CD4-positive, alpha-beta T cell treated with Interleukin-4 for 1 hour (primary cell): ENCODE measurements around the gene PPP1R3F.
A peak's percentile ranks its signal among the peaks of the same experiment; 100 is the strongest.

Experiments
- DNase-seq, 2 donors: peaks; one replicate each; pipeline ENCODE4 v3.0.0-alpha.2; 2020 to 2022

The PPP1R3F gene

DNA sequence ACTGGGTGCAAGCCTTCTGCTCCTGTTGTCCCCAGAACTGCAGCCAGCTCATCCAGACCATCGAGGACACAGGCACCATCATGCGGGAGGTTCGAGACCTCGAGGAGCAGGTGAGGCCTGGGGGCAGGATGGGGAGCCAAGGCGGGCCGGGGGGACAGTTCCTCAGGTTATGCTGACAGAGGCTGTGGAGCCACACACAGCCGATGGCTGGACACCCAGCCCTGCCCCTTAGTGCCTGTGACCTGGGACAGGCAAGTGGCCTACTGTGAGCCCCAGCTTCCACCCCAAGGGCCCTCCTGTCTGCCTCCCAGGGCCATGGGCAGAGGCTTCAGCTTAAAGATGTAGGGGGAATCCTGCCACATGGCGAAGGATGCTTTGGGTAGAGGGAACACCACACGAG is 20.0 kb upstream of the PPP1R3F start:
- no peak for DNase-seq

DNA sequence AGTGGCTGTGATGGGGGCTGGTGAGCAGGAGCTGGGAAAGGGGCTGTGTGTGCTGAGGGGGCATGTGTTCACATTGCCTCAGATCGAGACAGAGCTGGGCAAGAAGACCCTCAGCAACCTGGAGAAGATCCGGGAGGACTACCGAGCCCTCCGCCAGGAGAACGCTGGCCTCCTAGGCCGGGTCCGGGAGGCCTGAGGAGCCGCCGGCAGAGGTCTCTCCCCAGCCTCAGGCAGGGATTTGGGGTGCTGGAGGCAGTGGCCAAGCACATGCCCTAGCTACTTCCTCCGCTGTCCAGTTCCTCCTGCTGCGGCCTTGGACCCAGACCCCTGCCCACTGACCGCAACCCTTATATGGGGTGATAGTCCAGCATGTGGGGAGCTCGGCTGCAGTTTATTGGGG is 19.5 kb upstream of the PPP1R3F start:
- DNase-seq, result no peak

DNA sequence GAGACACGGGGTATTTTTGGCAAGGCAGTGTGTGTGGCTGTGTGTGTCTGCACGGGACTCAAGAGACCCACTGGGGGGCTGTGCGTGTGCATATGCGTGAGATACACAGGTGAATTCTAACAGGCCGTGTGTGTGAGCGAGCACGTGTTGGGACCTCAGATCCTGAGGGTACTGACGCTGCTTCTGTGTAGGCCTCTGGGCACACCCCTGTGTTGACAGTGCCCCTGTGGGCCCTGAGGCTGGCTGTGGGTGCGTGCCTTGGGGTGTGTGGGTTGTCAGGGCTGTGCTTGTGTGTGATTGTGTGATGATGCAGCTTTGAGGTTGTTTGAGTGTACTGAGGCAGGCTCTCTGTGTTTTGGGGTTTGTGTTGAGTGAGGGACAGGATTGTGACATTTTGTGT is 19.0 kb upstream of the PPP1R3F start:
- no peak for DNase-seq

DNA sequence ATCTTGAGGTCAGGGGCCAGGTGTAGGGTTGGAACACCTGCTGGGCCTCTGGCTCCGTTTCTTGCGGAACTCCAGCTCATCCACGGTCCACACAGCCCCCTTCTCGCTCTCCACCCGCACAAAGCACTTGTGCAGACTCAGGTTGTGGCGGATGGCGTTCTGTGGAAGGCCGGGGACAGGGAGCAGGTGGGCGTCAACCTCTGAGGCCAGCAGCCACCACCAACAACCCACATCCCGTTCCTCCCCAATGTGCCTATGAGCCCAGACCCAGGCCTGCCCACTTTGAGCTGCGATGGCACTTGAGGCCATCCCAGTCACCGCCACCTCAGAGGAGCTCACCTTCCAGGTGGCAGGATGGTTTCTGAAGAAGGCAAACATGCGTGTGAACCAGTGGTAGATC is 18.3 kb upstream of the PPP1R3F start:
- DNase-seq, result no peak

DNA sequence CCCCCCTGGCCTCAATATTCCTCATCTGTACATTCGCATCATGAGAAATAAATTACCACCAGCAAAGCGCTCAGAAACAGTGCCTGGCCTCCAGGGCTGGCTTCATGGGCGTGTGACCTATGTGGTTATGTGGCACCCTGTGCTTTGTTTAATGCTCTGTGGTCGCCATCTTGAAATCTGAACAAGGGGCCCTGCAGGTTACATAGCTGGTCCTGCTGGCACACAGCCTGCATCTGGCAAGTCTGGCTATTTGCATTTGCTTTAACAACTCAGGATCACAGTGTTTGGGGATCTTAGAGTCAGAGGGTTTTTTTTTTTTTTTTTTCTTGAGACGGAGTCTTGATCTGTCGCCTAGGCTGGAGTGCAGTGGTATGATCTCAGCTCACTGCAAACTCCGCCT is 15.0 kb upstream of the PPP1R3F start:
- no peak for DNase-seq

DNA sequence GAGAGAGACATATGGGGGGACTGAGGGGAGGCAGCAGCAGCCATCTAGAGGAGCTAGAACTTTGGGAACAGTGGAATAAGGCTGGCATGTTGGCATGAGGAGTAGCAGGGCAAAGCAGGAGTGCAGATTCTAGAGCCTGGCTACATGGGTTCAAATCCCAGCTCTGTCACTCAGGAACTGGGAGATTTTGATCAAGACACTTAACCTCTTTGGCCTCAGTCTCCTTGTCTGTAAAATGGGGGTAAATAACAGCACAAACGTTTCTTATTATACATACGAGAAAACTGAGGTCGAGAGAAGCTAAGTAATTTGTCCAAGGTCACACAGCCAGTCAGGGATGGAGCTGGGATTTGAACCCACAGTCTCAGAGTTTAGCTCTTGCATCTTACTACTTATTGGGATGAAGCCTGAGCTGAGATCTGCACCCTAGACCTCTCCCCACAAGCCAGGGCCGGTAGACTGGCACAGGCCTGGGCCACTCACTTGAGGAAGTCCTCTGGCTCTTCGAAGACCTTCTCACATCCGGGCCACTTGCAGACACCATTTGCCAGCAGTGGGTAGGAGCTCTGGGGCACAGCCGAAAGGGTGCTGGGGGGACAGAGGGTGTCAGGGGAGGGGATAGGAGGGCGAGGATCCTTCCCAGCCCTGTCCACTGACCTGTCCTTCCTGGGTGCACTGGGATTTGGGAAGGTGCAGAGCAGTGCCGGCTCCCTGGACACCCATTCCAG is 13.2 kb upstream of the PPP1R3F start:
- no peak for DNase-seq

DNA sequence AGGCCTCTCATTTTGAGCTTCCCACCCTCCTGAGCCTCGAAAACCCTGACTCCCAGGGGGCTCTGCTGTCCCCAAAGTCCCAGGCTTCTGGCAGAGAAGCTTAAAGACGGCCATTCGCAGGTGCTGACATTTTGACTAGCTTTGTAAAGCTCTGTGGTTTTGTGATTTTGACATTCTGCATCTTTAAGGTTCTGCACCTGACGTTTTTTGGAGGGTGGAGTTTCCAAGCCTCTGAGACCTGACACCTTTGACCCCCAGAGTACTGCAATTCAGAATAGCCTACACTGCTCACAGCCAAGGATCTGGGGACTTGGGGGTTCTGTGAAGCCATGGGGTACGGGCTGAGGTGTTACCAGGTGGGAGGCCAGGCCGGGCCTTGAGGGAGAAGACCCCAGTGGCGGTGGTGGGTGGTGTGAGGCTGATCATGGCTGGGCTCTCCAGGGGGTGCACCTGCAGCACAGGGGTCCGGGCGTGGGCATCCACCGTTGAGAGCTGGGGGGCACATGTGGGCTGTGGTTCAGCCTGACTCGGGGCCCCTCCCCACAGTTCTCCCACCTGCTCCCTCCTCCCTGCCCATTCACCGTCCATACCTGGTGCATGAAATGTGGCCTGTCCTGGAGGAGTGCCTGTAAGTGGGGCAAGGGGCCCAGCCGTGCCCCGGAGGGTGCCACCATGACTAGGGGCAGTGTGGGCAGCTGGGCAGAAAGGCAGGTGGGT is 12.4 kb upstream of the PPP1R3F start:
- no peak for DNase-seq

DNA sequence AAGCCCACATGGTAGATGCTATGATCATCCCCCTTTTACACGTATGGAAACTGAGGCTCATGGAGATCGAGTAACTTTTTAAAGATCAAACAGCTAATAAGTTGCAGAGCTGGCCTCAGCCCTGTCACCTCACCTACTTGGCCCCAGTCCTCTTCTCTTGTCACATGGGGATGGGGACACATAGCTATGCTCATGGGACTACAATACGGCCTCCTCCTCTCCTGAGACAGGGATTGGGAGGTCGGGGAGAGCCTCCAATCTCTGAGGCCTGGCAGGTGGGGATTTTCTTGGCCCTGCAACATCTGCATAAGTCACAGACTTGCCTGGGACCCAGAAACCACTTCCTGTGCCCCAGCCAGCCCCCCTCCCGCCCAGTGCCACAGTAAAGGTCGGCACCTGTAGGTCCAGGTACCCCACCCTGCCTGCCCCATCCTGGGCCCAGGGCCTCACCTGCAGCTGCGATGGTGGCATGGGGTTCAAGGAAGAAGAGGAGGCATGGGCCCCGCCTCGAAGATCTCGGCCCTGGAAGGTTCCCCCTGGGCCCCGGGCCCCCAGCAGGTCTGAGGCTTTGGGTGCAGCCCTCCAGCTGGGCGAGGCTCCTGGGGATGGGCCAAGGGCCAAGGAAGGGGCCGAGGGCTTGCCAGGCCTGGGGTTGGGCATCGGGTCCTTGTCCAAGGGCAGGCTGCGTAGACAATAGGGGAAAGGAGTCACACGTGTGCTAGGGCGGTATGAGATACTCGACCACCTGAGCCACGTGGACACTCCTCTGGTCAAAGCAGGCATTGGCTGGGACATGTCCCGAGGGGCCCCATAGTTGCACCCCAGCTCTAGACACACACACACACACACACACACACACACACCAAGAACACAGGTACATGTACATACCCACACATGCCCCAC is 11.5 kb upstream of the PPP1R3F start:
- DNase-seq, result peak in 1 of 2 donors; percentile 30

DNA sequence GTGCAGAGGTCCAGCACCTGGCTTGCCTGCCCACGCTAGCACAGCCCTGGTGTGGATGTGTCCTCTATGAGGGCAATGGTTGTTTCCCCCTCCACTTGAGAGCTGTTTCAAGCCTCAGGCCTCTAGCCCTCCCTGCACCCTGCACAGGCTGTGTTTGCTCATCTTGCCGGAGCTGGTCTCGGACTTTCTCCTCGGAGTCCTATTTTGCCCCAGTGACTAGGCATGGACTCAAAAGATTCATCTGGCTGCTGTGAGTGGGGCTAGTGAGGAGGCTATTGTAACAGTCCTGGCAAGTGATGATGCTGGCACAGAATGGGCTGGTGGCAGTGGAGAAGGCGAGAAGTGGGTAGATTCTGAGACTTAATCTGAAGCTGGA is 10.9 kb upstream of the PPP1R3F start:
- DNase-seq, result no peak

DNA sequence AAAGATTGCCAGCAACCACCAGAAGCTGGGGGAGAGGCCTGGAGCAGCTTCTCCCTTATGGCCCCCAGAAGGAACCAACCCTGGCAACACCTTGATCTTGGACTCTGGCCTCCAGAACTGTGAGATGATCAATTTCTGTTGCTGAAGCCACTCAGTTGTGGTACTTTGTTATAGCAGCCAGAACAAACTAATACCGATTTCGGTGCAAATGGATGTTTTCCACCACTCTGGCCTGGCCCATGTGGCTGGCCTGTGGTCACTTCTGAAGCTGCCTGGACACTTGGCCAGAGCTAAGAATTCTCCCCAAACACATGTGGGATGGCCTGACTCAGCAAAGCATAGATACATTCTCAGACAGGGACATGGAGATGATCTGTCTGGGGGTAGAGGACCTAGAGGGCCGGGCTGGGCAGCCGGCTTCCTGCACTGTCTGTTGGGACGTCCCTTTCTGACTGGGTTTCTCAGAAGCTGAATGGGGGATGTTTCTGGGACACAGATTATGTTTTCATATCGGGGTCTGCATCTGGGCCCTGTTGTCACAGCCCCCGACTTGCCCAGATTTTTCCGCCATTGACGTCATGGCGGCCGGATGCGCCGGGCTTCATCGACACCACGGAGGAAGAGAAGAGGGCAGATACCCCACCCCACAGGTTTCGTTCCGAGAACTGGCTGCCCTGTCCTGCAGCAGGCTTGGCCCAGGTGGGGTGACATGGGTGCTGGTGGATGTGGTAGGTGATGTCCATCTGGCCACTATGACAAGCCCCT is 9.2 kb upstream of the PPP1R3F start:
- DNase-seq, result no peak

DNA sequence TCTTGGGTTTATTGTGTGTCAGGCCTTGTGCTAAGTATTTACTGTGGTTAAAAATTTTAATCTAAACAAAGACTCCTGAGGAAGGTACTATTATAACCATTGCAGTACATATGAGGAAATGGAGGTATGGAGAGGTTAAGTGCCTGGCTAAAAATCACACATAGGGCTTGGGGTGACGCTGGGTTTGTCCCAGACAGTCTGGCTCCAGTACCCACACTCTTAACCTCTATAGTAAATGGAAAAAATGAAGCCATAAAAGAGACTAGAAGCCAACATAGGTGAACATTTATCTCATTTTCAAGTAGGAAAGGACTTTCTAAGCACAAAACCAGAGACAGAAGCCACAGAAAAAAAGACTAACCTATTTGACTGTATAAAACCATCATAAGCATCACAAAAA is 7.0 kb upstream of the PPP1R3F start:
- no peak for DNase-seq

DNA sequence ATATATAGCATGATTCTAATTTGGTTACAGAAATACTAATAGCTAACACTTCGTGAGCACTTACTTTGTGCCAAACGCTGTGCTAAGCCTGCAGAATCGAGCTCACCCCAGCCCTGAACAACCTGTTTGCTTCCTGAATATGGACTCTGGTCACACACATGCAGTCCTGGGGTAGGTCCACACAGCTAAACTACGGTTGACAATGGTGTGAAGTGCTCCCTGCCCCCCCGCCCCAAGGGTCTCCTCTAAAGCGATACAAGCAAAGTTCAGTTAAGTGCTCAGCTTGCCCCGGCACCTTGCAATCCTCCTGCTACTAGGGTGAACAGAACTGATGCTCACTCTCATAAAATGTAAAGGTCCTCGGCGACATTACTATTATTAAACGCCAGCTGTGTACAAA is 6.0 kb upstream of the PPP1R3F start:
- DNase-seq, result no peak

DNA sequence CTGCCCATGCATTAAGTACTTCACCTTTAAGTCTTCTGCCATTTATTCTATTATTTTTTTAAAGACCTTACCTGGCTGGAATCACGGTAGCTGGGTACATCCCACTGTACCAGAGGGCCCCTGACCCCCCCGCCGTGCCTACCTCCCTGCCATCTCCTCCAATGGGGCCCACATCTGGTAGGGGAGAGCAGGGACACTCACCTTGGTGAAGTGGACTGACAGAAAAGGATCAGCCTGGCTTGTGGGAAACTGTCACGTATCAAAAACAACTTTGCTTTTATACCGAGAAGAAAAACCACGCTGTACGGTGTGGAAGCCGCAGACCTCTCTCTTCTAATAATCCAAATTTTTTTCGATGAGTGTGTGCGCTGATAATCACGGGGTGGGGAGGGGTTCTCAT is 5.1 kb upstream of the PPP1R3F start, which contains the start of gene FOXP3:
Gene FOXP3 (minus strand): TSS at position 251 of the 400 bp plus-strand sequence. CDS start 6,205 bp downstream, outside the sequence.
- peak in 1 of 2 donors; percentile 16 for DNase-seq

DNA sequence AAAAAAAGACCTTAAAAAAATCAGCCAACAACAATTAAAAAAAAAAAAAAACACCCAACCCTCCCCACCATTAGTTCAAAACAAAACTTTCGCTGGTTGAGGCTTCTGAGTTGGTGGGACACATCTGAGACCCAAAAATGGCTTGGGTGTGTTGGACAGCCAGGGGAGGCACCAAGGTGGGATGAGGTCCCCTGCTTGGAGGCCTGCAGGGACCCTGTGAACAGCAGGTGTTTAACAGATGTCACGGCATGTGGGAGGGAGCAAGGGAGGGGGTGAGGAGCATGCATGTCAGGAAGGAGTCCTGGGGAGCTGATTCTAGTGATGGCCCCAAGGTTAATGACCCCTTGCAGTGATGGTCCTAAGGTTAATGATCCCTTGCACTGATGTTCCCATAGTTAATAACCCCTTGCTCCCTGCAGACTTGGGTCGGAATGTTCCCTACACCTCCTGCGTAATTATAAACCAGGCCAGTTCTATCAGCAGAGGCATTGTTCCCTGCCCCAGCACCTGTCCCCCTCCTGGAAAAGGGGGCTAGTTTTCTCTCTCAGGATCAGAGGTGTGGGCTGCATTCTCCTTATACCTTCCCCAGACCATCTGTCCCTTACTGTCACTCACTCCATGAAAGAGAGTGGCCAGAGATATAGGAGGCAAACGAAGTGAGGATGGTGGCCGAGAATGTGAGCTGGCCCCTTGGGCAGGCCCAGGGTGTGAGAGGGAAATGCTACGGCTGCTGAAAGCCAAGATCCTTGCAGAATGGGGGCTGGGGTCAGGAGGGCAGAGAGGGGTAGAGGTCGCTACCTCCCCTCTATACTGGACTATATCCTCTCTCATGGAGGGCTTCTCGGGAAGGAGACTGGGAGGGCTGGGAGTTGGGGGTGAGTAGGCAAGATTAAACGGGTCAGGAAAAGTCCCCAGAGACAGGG is 2.8 kb upstream of the PPP1R3F start:
- no peak for DNase-seq

DNA sequence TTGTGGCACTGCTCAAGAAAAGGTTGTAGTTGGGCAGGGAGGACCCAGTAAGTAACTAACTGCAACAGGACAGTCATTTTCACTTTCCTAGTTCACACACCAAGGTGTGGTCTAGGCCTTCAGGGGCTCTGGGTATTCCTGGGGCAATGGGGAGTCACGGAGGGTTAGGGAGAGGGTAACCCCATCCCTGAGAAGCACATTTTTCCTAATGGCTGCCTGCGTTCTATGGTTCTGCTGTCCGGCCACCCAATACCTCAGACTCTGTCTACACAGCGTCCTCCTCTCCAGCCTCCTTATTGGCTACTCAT is 937 bp upstream of the PPP1R3F start:
- DNase-seq, result no peak

DNA sequence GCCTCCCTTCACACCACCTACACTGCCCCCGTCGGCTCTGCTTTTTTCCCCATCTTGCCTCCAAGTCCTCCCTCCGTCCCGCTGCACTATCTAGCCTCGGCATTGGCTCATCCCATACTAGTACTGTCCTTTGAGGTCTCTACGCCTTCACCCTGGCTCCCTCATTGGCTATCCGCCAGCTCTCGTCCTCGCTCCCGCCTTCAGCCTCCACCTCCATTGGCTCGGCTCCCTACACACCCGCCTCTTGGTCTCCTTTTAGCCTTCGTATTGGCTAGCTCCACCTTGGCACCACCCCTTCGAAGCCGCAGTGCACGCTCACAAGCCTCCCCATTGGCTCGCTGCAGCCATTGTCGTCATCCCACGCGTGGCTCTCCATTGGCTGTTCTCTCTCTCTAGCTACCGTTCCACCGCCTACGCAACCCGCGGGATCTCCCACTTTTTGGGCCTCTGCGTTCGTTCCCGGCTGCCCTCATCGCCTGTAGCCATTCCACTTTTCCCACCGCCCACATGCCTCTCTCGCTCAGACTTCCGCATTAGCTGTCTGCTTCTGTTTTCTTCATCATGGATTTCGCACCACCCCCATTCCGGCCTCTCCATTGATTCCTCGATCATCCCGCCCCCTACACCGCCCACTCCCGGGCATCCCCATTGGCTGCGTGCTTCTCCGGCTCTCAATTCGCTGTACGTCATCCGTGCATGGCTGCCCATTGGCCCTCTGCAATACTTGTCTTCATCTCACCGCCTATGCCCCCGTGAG is 405 bp upstream of the PPP1R3F start:
- DNase-seq, result peak; percentile 97 to 98

DNA sequence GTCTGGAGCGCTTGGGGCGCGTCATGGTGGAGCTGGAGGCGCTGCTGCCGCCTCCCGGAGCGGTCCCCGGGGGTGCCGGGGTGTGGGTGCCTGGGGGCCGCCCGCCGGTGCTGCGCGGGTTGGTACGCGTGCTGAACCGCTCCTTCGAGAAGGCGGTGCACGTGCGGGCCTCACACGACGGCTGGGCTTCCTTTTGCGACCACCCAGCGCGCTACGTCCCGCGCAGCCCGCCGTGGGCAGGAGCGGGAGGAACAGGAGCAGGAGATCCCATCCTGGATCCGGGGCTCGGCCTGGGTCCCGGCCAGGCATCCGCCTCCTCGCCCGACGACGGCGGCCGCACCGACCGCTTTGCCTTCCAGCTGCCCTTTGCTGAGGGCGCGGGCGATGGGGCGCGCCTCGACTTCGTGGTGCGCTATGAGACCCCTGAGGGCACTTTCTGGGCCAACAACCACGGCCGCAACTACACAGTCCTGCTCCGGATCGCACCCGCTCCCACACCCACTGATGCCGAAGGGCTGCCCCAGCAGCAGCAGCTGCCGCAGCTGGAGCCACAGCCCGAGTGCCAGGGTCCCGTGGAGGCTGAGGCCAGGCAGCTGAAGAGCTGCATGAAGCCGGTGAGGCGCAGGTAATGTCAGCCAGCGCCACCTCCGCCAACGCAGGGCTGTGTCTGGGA is 792 bp downstream of the PPP1R3F start:
- DNase-seq, result no peak

DNA sequence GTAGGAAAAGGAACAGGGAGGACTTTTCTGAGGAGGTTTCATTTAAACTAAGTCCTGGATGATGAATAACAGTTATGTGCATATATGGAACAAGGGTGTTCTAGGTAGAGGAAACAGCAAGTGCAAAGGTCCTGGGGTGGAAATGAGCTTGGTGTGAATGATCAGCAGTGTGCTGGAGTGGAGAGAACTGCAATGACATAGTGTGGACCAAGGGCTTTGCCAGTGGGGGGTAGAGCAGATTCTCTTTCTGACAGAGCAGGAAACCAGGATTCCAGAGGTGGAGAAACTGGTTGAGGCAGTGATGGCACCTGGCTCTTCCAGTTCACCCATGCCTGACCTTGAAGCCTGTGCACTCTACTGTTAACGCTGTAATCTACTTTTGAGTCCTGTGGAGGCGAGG is 1.7 kb downstream of the PPP1R3F start:
- DNase-seq, result no peak

DNA sequence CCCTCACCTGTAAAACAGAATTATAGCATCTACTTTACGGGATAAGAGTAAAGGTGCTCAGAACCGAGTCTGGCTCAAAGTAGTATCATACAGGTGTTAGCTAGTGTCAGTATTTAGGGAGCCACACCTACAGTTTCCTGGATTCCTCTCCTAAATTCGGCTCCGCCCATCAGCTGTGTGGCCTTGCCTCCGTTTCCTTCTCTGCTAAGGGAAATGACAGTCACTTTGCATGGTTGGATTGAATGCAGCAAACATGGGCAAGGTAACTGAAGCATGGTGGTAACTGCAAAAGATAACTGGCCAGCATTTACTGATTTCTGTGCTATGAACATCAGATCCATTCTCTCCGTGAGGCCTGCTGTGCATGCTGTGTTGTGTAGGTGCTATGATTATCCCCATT is 2.8 kb downstream of the PPP1R3F start:
- peak in 1 of 2 donors; percentile 40 for DNase-seq

DNA sequence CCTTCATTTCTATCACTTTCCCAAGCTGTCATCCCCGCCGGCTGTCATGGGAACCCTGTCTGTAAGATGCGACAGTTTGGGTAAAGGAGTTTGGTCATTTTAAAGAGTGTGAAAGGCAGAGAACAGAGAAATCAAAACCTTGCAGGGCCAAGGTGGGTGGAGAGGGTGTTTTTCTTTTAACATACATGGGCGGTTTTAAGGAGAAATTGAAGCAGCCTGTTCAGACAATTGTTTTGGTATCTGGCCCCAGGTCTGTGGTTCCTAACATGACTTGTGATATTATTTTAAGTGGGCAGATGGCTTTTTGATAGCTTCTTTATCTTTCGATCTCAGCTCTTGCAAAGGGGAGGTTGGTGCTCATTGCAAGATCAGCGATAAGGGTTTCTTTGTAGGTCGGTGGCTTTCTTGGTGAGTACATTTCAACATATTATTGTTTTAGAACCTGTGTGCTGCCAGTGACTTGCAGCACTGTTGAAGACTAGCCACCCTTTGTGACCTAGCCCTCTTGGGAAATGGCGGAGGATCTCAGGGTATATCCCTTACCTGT is 3.7 kb downstream of the PPP1R3F start:
- peak; percentile 57 to 84 for DNase-seq
